Astrocyte (in vitro differentiated cells and primary cell): Measurements from ENCODE around the gene VWCE. TPM values are rescaled to one million over a fixed set of nuclear protein-coding genes. Genes with fewer than 3 reads are reported as not detected.

ENCODE experiments used
- total RNA-seq: library from RNA; stranded (reverse); gene quantifications from 2 replicates; pipeline ENCODE4 v1.2.1, GENCODE V29; 2021

Gene VWCE
- total RNA-seq, 1 donor from 2014 or later = 17.7 TPM

Other genes with a start within 250 kb of the VWCE start
- gene CD5, start 192.8 kb downstream of the VWCE start, total RNA-seq = not detected in 2 replicates
- 13.5 and 18.1 TPM in 2 replicates for gene VPS37C, start 133.9 kb downstream of the VWCE start, total RNA-seq
- gene PGA3, start 91.8 kb downstream of the VWCE start, total RNA-seq = 0.43 TPM in 1 of 2 replicates, not detected in the other
- gene PGA4, start 73.0 kb downstream of the VWCE start, total RNA-seq = 0.79 and 0.86 TPM in 2 replicates
- gene PGA5, start 54.1 kb downstream of the VWCE start, total RNA-seq = 0.79 and 1.4 TPM in 2 replicates
- gene DDB1, start 37.8 kb upstream of the VWCE start, total RNA-seq = 222 and 251 TPM in 2 replicates
- gene TKFC, start 37.9 kb upstream of the VWCE start, total RNA-seq = 23.8 and 23.9 TPM in 2 replicates
- 26.4 and 29.2 TPM in 2 replicates for gene CYB561A3, start 66.6 kb upstream of the VWCE start, total RNA-seq
- 32.9 and 36.8 TPM in 2 replicates for gene TMEM138, start 67.1 kb upstream of the VWCE start, total RNA-seq
- gene TMEM216, start 97.3 kb upstream of the VWCE start, total RNA-seq = 7.8 and 8.3 TPM in 2 replicates
- 56.3 and 63.2 TPM in 2 replicates for gene CPSF7, start 134.7 kb upstream of the VWCE start, total RNA-seq
- 35.5 and 38.8 TPM in 2 replicates for gene SDHAF2, start 134.8 kb upstream of the VWCE start, total RNA-seq
- gene LRRC10B, start 213.4 kb upstream of the VWCE start, total RNA-seq = 0.09 and 0.12 TPM in 2 replicates